Duodenal mucosa (tissue), 2 donors: Measurements from ENCODE around the gene ANO7.

Experiments used
- H3K27ac ChIP-seq: one replicate; pipeline ENCODE4 v1.7.0; 2013; ENCODE audit warnings: low read depth, low read length
- H3K27me3 ChIP-seq, 2 donors: one replicate each; pipeline ENCODE4 v1.7.0; 2013; ENCODE audit warnings: low read length in 2 of 2, control low read depth in 1 of 2; ENCODE audit not compliant: insufficient read depth in 2 of 2, control insufficient read depth in 1 of 2
- H3K36me3 ChIP-seq, 2 donors: one replicate each; pipeline ENCODE4 v1.7.0; 2013; ENCODE audit warnings: low read length in 2 of 2, control low read depth in 1 of 2; ENCODE audit not compliant: insufficient read depth in 2 of 2, control insufficient read depth in 1 of 2
- H3K4me1 ChIP-seq, 2 donors: one replicate each; pipeline ENCODE4 v1.7.0; 2013; ENCODE audit warnings: low read length in 2 of 2, control low read depth in 1 of 2; ENCODE audit not compliant: insufficient read depth in 2 of 2, control insufficient read depth in 1 of 2
- H3K4me3 ChIP-seq, 2 donors: one replicate each; pipeline ENCODE4 v1.7.0; 2013; ENCODE audit warnings: low read length in 2 of 2, low read depth in 1 of 2
- H3K9ac ChIP-seq, 2 donors: one replicate each; pipeline ENCODE4 v1.7.0; 2013; ENCODE audit warnings: low read length in 2 of 2, low read depth in 1 of 2
- H3K9me3 ChIP-seq, 2 donors: one replicate each; pipeline ENCODE4 v1.7.0; 2013; ENCODE audit warnings: low read length in 2 of 2, control low read depth in 1 of 2; ENCODE audit not compliant: control insufficient read depth in 1 of 2

The ANO7 gene

DNA sequence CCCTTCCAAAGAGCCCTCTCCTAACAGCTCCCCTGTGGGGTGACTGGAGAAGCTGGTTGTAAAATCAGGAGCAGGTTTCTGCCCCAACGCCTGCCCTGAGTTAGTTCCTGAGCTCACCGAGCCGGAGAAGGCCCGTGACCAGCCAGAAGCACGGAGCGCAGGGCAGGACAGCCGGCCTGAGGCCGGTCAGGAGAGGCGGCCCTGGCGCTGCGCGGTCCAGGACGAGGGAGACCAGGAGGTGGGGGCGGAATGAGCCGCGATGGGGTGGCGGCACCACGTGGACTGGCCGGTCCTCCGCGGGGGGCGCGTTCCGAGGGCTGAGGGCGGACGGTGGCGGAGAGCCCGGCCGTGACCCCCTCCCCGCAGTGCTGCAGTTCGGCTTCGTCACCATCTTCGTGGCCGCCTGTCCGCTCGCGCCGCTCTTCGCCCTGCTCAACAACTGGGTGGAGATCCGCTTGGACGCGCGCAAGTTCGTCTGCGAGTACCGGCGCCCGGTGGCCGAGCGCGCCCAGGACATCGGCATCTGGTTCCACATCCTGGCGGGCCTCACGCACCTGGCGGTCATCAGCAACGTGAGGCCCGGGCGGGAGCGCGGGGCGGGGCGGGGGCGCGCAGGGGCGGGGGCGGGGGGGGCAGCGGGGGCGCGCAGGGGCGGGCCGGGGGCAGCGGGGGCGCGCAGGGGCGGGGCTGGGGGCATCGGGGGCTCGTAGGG is 29.0 kb downstream of the ANO7 start:
- Histone ChIP-seq H3K4me1 (peaks cover 4 to 7% of the 10 kb centered on the region in 2 donors), H3K36me3 (no peaks in the 10 kb centered on the region), H3K4me3 (peak overlapping the region; percentile 52 to 54), H3K27ac (peak overlapping the region; percentile 62), H3K27me3 (no peaks in the 10 kb centered on the region), H3K9me3 (no peaks in the 10 kb centered on the region), H3K9ac (no peak overlapping the region)

DNA sequence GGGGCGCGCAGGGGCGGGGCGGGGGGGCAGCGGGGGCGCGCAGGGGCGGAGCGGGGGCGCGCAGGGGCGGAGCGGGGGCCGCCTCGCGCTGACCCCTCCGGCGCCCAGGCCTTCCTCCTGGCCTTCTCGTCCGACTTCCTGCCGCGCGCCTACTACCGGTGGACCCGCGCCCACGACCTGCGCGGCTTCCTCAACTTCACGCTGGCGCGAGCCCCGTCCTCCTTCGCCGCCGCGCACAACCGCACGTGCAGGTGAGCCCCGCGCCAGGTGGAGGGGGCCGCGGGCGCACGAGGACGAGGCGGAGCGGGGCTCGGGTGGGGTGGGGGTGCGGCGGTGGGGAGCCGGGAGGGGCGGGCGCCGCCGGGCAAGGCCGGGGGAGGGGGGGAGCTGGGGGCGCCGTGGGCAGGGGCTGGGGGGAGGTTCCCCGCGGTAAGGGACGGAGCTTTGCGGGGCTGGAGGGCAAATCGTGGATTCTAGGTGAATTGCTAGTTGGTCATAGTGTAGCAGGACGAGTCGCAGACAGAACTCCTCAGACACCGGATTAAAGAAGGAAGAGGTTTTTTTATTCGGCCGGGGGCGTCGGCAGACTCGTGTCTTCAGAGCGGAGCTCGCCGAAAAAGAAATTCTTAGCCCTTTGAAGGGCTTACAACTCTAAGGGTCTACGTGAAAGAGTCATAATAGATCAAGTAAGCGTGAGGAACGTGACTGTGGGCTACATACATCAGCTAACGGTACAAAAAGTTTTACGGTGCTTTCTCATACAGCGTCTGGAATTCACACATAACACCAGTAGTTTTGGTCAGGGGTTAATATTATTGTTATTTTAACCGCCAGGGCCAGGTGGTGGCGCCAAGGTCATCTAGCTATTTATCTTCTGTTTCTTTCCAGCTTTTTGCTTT is 29.9 kb downstream of the ANO7 start:
- peak overlapping the region; percentile 55 to 60 for H3K4me3 ChIP-seq
- H3K4me1 ChIP-seq, result peaks cover 4 to 8% of the 10 kb centered on the region in 2 donors
- no peak overlapping the region for H3K27ac ChIP-seq
- H3K9ac ChIP-seq, result peak overlapping the region in 1 of 2 donors; percentile 12
- no peaks in the 10 kb centered on the region for H3K36me3 ChIP-seq
- H3K9me3 ChIP-seq, result no peaks in the 10 kb centered on the region
- no peaks in the 10 kb centered on the region for H3K27me3 ChIP-seq

DNA sequence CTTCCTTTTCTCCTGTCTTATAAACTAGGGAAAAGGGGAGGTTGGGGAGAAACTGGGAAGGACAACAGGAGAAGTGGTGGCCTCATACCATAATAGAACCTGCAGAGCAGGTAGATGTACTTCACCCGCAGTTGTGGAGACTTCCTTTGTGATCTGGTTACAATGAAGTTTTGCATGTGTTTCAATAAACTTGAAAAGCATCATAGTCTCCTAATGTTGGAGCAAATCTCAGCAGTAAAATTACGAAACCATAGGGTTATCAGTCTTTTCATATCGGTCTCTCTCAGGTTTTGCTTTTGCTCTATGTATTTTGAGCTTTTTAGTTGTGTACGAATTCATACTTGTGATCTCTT is 30.5 kb downstream of the ANO7 start:
- H3K9me3 ChIP-seq, result no peaks in the 10 kb centered on the region
- no peak overlapping the region for H3K27ac ChIP-seq
- peak overlapping the region; percentile 55 to 60 for H3K4me3 ChIP-seq
- no peaks in the 10 kb centered on the region for H3K27me3 ChIP-seq
- no peaks in the 10 kb centered on the region for H3K36me3 ChIP-seq
- H3K4me1 ChIP-seq, result peaks cover 4 to 15% of the 10 kb centered on the region in 2 donors
- H3K9ac ChIP-seq, result no peak overlapping the region

DNA sequence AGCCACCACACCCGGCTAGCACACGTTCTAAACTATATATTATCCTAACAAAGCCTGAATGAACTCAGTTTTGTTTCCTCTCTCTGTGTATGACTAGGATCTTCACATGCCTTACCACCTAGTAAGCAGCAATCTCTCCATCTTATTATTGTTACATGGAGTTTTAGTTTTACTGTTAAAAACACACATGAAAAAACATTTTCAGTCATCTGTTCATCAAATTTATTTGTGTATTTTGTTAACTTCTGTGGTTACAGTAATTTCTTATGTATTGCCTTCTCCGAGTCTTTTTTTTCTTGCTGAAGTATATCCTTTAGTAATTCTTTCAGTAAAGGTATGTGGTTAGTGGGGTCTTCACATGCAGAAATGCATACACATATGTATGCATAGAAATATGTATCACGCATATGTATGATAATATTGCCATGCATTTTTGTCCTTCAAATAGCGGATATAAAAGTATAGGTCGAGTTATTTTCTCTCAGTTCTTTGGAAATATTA is 31.4 kb downstream of the ANO7 start:
- H3K27me3 ChIP-seq, result no peaks in the 10 kb centered on the region
- no peak overlapping the region for H3K4me3 ChIP-seq
- H3K27ac ChIP-seq, result no peak overlapping the region
- no peak overlapping the region for H3K9ac ChIP-seq
- peaks cover 10 to 20% of the 10 kb centered on the region in 2 donors for H3K4me1 ChIP-seq
- no peaks in the 10 kb centered on the region for H3K36me3 ChIP-seq
- H3K9me3 ChIP-seq, result no peaks in the 10 kb centered on the region

DNA sequence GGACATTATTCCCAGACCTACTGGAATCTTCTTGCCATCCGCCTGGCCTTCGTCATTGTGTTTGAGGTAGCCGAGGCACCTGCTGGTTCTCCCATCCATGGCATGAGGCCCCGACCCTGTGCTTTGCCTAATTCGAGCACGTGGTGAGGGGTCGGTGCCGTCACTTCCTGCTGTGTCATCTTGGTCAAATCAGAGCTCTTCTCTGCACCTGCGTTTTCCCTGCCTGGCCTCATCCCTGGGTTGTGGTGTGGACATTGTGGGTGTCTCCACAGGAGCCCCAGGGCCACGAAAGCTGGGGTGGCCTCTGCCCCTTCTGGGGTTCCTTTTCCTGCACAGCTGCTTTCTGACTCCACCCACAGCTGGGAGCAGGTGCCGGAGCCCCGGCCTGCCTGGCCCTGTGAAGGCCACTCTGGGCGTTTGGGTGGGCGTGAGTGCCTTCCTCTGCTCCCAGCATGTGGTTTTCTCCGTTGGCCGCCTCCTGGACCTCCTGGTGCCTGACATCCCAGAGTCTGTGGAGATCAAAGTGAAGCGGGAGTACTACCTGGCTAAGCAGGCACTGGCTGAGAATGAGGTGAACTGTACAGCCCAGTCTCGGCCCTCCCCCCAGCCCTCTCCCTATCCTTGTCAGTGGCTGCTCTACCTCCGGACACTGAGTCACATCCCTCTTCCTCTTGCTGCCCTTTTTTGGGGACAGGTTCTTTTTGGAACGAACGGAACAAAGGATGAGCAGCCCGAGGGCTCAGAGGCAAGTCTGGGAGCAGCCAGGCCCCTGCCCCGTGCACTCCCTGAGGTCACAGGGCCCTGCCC is 34.9 kb downstream of the ANO7 start:
- Histone ChIP-seq H3K4me3 (no peak overlapping the region), H3K9me3 (no peaks in the 10 kb centered on the region), H3K9ac (no peak overlapping the region), H3K4me1 (peaks cover 10 to 20% of the 10 kb centered on the region in 2 donors), H3K27ac (no peak overlapping the region), H3K36me3 (peaks cover 21 to 27% of the 10 kb centered on the region in 2 donors), H3K27me3 (no peaks in the 10 kb centered on the region)

DNA sequence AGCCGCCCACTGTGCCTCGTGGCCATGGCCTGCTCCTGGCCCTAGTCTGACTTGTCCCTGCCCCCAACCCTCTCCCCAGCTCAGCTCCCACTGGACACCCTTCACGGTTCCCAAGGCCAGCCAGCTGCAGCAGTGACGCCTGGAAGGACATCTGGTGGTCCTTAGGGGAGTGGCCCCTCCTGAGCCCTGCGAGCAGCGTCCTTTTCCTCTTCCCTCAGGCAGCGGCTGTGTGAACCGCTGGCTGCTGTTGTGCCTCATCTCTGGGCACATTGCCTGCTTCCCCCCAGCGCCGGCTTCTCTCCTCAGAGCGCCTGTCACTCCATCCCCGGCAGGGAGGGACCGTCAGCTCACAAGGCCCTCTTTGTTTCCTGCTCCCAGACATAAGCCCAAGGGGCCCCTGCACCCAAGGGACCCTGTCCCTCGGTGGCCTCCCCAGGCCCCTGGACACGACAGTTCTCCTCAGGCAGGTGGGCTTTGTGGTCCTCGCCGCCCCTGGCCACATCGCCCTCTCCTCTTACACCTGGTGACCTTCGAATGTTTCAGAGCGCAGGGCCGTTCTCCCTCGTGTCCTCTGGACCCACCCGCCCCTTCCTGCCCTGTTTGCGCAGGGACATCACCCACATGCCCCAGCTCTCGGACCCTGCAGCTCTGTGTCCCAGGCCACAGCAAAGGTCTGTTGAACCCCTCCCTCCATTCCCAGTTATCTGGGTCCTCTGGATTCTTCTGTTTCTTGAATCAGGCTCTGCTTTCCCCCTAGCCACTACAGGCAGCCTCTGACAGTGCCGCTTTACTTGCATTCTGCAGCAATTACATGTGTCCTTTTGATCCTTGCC is 35.8 kb downstream of the ANO7 start:
- Histone ChIP-seq H3K9me3 (no peaks in the 10 kb centered on the region), H3K27me3 (no peaks in the 10 kb centered on the region), H3K27ac (no peak overlapping the region), H3K9ac (no peak overlapping the region), H3K4me3 (no peak overlapping the region), H3K36me3 (peaks cover 26 to 36% of the 10 kb centered on the region in 2 donors), H3K4me1 (peaks cover 6 to 12% of the 10 kb centered on the region in 2 donors)

DNA sequence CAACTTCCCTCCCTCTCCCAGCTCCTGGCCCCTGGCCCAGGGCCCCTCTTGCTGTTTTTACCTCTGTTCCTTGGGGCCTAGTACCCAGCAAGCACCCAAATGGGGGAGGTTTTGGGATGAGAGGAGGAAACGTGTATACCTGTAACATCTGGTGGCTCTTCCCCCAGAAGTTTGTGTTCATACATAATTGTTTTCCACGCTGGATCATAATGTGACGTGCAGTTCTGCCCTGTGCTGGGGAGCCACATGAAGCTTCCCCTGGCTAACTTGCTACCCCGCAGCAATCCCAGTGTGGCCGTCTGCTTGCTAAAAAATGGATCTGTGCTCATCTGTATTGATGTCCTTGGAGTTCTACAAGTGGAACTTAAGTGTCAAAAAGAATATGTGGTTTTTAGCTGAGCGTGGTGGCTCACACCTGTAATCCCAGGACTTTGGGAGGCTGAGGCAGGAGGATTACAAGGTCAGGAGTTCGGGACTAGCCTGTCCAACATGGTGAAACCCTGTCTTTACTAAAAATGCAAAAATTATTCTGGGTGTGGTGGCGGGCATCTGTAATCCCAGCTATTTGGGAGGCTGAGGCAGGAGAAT is 36.5 kb downstream of the ANO7 start:
- no peak overlapping the region for H3K4me3 ChIP-seq
- H3K36me3 ChIP-seq, result peaks cover 31 to 43% of the 10 kb centered on the region in 2 donors
- no peaks in the 10 kb centered on the region for H3K27me3 ChIP-seq
- no peak overlapping the region for H3K27ac ChIP-seq
- H3K9ac ChIP-seq, result no peak overlapping the region
- peaks cover 5 to 12% of the 10 kb centered on the region in 2 donors for H3K4me1 ChIP-seq
- no peaks in the 10 kb centered on the region for H3K9me3 ChIP-seq

DNA sequence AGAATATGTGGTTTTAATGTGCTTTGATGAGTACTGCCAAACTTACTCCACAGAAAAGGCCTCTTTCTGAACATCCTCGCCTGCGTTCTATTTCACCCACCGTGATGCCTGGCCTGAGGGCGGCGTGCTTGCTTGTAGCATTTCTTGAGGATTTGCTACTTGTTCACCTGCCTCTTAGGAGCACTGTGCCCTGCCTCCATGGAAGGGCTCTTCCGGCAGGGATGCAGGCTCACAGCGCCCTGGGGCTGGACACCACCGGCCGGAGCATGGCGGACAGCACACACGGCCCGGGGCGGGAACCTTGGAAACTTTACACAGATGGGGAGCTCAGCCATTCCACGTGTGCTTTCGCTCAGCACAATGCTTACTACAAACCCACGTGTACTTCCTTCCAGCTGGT is 37.1 kb downstream of the ANO7 start:
- no peak overlapping the region for H3K9ac ChIP-seq
- H3K36me3 ChIP-seq, result peaks cover 37 to 49% of the 10 kb centered on the region in 2 donors
- peaks cover 5 to 12% of the 10 kb centered on the region in 2 donors for H3K4me1 ChIP-seq
- no peaks in the 10 kb centered on the region for H3K27me3 ChIP-seq
- no peaks in the 10 kb centered on the region for H3K9me3 ChIP-seq
- no peak overlapping the region for H3K4me3 ChIP-seq
- H3K27ac ChIP-seq, result no peak overlapping the region

DNA sequence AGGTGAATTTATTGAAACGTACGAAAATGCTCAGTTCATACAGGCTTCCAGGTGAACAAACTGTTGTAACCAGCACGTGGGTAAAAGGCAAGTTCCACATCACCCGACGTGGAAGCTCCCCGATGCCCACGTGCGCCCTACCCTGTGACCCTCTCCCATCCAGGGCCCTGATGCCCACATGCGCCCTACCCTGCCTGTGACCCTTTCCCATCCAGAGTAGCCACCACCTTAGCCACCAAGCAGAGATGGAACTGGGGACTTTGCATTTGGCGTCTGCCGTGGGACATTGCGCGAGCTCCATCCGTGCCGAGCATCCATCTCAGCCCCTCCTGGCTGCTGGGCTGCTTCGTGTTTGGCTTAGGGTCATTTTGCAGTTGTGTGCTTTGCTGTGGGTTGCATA is 37.5 kb downstream of the ANO7 start:
- H3K9ac ChIP-seq, result no peak overlapping the region
- H3K27me3 ChIP-seq, result no peaks in the 10 kb centered on the region
- no peak overlapping the region for H3K27ac ChIP-seq

More for the DNA sequence above, 37.5 kb downstream of the ANO7 start:
- H3K4me3 ChIP-seq, result no peak overlapping the region
- H3K36me3 ChIP-seq, result peaks cover 39 to 53% of the 10 kb centered on the region in 2 donors
- no peaks in the 10 kb centered on the region for H3K9me3 ChIP-seq
- peaks cover 5 to 12% of the 10 kb centered on the region in 2 donors for H3K4me1 ChIP-seq
